Measurements from ENCODE around the gene SIM1. TPM values are rescaled to one million over a fixed set of nuclear protein-coding genes. Genes with fewer than 3 reads are reported as not detected.
A peak's percentile ranks its signal among the peaks of the same experiment; 100 is the strongest.

The SIM1 gene
- total and polyA plus RNA-seq, 4 donors, result under 0.01 TPM; not detected in 3

DNA sequence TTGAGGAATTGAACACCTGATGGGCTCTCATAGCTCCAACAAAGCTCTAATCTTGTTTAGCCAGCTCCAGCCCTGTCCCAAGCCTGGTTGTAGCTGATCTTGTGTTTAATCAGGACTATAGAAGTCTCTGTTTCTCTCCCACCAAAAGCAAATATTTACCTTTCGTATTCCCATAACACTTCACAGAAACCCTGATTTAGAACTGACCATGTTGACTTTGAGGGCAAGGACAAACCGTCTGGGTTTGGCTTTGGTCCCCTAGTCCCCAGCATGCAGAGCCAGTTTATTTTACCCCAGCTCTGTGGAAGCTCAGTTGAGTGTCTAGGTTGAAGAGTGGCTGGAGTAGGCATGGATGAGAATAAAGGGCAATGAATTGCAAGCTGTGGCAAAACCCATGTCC, 18.0 kb upstream of the SIM1 start:
- WGBS, result 23% methylated on average over 2 of the region's 2 CpGs
- no peak overlapping the region for H3K9ac ChIP-seq (ENCODE audit: low read depth in 1 of 2, low read length in 2 of 2)
- no peak for TF ChIP-seq TAF1 (conservative IDR thresholded peaks at IDR 0.05)
- peak; percentile 63 for TF ChIP-seq YY1 (IDR thresholded peaks at IDR 0.05)
- TF ChIP-seq, protein P1, sequence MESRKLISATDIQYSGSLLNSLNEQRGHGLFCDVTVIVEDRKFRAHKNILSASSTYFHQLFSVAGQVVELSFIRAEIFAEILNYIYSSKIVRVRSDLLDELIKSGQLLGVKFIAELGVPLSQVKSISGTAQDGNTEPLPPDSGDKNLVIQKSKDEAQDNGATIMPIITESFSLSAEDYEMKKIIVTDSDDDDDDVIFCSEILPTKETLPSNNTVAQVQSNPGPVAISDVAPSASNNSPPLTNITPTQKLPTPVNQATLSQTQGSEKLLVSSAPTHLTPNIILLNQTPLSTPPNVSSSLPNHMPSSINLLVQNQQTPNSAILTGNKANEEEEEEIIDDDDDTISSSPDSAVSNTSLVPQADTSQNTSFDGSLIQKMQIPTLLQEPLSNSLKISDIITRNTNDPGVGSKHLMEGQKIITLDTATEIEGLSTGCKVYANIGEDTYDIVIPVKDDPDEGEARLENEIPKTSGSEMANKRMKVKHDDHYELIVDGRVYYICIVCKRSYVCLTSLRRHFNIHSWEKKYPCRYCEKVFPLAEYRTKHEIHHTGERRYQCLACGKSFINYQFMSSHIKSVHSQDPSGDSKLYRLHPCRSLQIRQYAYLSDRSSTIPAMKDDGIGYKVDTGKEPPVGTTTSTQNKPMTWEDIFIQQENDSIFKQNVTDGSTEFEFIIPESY (IDR thresholded peaks at IDR 0.05), result peak; percentile 67
- peak; percentile 70 to 91 for TF ChIP-seq HNF4A (conservative IDR thresholded peaks at IDR 0.05)
- peak; percentile 66 for TF ChIP-seq SP1 (IDR thresholded peaks at IDR 0.05)
- peak; percentile 45 to 86 for TF ChIP-seq RXRA (IDR thresholded peaks at IDR 0.05)
- TF ChIP-seq NR2F2 (IDR thresholded peaks at IDR 0.05), result no peak
- TF ChIP-seq GABPA (IDR thresholded peaks at IDR 0.05 in 1 of 2, conservative IDR thresholded peaks at IDR 0.05 in 1 of 2), result peak in 1 of 2 donors; percentile 34
- TF ChIP-seq HNF4G (IDR thresholded peaks at IDR 0.05), result peak; percentile 53
- TF ChIP-seq, protein P2, sequence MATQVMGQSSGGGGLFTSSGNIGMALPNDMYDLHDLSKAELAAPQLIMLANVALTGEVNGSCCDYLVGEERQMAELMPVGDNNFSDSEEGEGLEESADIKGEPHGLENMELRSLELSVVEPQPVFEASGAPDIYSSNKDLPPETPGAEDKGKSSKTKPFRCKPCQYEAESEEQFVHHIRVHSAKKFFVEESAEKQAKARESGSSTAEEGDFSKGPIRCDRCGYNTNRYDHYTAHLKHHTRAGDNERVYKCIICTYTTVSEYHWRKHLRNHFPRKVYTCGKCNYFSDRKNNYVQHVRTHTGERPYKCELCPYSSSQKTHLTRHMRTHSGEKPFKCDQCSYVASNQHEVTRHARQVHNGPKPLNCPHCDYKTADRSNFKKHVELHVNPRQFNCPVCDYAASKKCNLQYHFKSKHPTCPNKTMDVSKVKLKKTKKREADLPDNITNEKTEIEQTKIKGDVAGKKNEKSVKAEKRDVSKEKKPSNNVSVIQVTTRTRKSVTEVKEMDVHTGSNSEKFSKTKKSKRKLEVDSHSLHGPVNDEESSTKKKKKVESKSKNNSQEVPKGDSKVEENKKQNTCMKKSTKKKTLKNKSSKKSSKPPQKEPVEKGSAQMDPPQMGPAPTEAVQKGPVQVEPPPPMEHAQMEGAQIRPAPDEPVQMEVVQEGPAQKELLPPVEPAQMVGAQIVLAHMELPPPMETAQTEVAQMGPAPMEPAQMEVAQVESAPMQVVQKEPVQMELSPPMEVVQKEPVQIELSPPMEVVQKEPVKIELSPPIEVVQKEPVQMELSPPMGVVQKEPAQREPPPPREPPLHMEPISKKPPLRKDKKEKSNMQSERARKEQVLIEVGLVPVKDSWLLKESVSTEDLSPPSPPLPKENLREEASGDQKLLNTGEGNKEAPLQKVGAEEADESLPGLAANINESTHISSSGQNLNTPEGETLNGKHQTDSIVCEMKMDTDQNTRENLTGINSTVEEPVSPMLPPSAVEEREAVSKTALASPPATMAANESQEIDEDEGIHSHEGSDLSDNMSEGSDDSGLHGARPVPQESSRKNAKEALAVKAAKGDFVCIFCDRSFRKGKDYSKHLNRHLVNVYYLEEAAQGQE (IDR thresholded peaks at IDR 0.05), result peak; percentile 57
- TF ChIP-seq FOXA1 (IDR thresholded peaks at IDR 0.05), result peak; percentile 99
- TF ChIP-seq, protein P3, sequence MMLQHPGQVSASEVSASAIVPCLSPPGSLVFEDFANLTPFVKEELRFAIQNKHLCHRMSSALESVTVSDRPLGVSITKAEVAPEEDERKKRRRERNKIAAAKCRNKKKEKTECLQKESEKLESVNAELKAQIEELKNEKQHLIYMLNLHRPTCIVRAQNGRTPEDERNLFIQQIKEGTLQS (IDR thresholded peaks at IDR 0.05), result no peak
- TF ChIP-seq, protein P4, sequence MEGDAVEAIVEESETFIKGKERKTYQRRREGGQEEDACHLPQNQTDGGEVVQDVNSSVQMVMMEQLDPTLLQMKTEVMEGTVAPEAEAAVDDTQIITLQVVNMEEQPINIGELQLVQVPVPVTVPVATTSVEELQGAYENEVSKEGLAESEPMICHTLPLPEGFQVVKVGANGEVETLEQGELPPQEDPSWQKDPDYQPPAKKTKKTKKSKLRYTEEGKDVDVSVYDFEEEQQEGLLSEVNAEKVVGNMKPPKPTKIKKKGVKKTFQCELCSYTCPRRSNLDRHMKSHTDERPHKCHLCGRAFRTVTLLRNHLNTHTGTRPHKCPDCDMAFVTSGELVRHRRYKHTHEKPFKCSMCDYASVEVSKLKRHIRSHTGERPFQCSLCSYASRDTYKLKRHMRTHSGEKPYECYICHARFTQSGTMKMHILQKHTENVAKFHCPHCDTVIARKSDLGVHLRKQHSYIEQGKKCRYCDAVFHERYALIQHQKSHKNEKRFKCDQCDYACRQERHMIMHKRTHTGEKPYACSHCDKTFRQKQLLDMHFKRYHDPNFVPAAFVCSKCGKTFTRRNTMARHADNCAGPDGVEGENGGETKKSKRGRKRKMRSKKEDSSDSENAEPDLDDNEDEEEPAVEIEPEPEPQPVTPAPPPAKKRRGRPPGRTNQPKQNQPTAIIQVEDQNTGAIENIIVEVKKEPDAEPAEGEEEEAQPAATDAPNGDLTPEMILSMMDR (IDR thresholded peaks at IDR 0.05; ENCODE audit: low read depth, low read length, missing input control), result no peak
- no peak for TF ChIP-seq EGR1 (IDR thresholded peaks at IDR 0.05; ENCODE audit: low read depth in 2 of 2)
- peak; percentile 68 for TF ChIP-seq RAD21 (IDR thresholded peaks at IDR 0.05)
- TF ChIP-seq, protein P5, sequence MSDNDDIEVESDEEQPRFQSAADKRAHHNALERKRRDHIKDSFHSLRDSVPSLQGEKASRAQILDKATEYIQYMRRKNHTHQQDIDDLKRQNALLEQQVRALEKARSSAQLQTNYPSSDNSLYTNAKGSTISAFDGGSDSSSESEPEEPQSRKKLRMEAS (IDR thresholded peaks at IDR 0.05), result no peak
- peak in 1 of 2 donors; percentile 71 for TF ChIP-seq JUND (IDR thresholded peaks at IDR 0.05)
- TF ChIP-seq FOXA2 (IDR thresholded peaks at IDR 0.05), result peak; percentile 99
- H3K4me3 ChIP-seq (ENCODE audit: low read depth in 1 of 3, low read length in 3 of 3), result no peak overlapping the region
- H3K27me3 ChIP-seq (ENCODE audit: control insufficient read depth in 4 of 4, insufficient read depth in 4 of 4, low read length in 3 of 4), result no peaks in the 10 kb centered on the region
- peaks cover 4 to 51% (median 44%) of the 10 kb centered on the region in 4 donors for H3K4me1 ChIP-seq (ENCODE audit: control insufficient read depth in 4 of 4, insufficient read depth in 4 of 4, low read length in 3 of 4)
- peak overlapping the region; percentile 2 to 47 for H3K27ac ChIP-seq (ENCODE audit: low read depth in 1 of 2, low read length in 2 of 2)
- no peaks in the 10 kb centered on the region for H3K9me3 ChIP-seq (ENCODE audit: control insufficient read depth in 4 of 4, low read length in 3 of 4)
- no peak for DNase-seq (ENCODE audit: low spot score)
- no peaks in the 10 kb centered on the region for H3K36me3 ChIP-seq (ENCODE audit: control insufficient read depth in 4 of 4, insufficient read depth in 3 of 4, low read depth in 1 of 4, low read length in 3 of 4)

All from liver (tissue), 9 donors.